Measurements from ENCODE around the gene PHLDB3. TPM values are rescaled to one million over a fixed set of nuclear protein-coding genes. Genes with fewer than 3 reads are reported as not detected.
"Not testable (repeated sequence)": the region's sequence is repeated elsewhere in the genome, so short reads cannot be mapped to it uniquely, and the experiment has no call there.

The PHLDB3 gene
- total RNA-seq, 4 donors from 2014 or later = 1.5 to 9.6 (median 6.7) TPM

- Histone ChIP-seq H3K27ac (no peak overlapping the region), H3K27me3 (no peaks in the 10 kb centered on the region), H3K4me1 (peaks cover 0 to under 1% of the 10 kb centered on the region in 2 donors), H3K36me3 (no peaks in the 10 kb centered on the region), H3K9me3 (no peaks in the 10 kb centered on the region), H3K4me3 (no peak overlapping the region)
- peak; percentile 66 for ATAC-seq
- in situ Hi-C loops (cut with MboI; ENCODE audit: low sequenced_read_pairs in 4 of 4) = loop anchor here (5.0 kb wide), 1 partner anchor 72 kb away; no protein-coding TSS in a partner anchor
- peak; percentile 36 to 56 for DNase-seq
- intact Hi-C loops (cut with DNase I; ENCODE audit: low total_unique reads) = loop anchor here (1.0 kb wide), 1 partner anchor 72 kb away; no protein-coding TSS in a partner anchor
- TF ChIP-seq POLR2A (IDR thresholded peaks at IDR 0.05) = no peak
- peak; percentile 73 to 87 (median 85) for TF ChIP-seq CTCF (IDR thresholded peaks at IDR 0.05 in 4 of 5, conservative IDR thresholded peaks at IDR 0.05 in 1 of 5)
These were observed 15.0 kb upstream of the PHLDB3 start for GRCh38 chr19:43519436-43520088.

- no peak for DNase-seq
- no peak for ATAC-seq
- H3K9me3 ChIP-seq = no peaks in the 10 kb centered on the region
- TF ChIP-seq POLR2A (IDR thresholded peaks at IDR 0.05) (no peak), CTCF (IDR thresholded peaks at IDR 0.05 in 4 of 5, conservative IDR thresholded peaks at IDR 0.05 in 1 of 5) (no peak)
- intact Hi-C loops (cut with DNase I; ENCODE audit: low total_unique reads) (no loop called here), in situ Hi-C loops (cut with MboI; ENCODE audit: low sequenced_read_pairs in 4 of 4) (no loop called here)
- H3K4me1 ChIP-seq = no peaks in the 10 kb centered on the region
- no peaks in the 10 kb centered on the region for H3K27me3 ChIP-seq
- H3K36me3 ChIP-seq = no peaks in the 10 kb centered on the region
- no peak overlapping the region for H3K27ac ChIP-seq
- no peak overlapping the region for H3K4me3 ChIP-seq
These were observed 13.5 kb upstream of the PHLDB3 start for GRCh38 chr19:43518051-43518450.

GRCh38 chr19:43512399-43512798 is 7.9 kb upstream of the PHLDB3 start:
- in situ Hi-C loops (cut with MboI; ENCODE audit: low sequenced_read_pairs in 4 of 4); H3K9me3 ChIP-seq; DNase-seq; H3K27me3 ChIP-seq; ATAC-seq; intact Hi-C loops (cut with DNase I; ENCODE audit: low total_unique reads); H3K27ac ChIP-seq; H3K4me3 ChIP-seq; H3K4me1 ChIP-seq: not testable (repeated sequence)
- peaks cover 0 to 12% of the 10 kb centered on the region in 2 donors for H3K36me3 ChIP-seq

- intact Hi-C loops (cut with DNase I; ENCODE audit: low total_unique reads) (no loop called here), in situ Hi-C loops (cut with MboI; ENCODE audit: low sequenced_read_pairs in 4 of 4) (no loop called here)
- Histone ChIP-seq H3K27ac (no peak overlapping the region), H3K9me3 (no peaks in the 10 kb centered on the region), H3K4me3 (no peak overlapping the region), H3K36me3 (peaks cover 0 to 12% of the 10 kb centered on the region in 2 donors), H3K27me3 (no peaks in the 10 kb centered on the region), H3K4me1 (no peaks in the 10 kb centered on the region)
- DNase-seq (no peak), ATAC-seq (no peak)
- TF ChIP-seq POLR2A (IDR thresholded peaks at IDR 0.05) (no peak), CTCF (IDR thresholded peaks at IDR 0.05 in 4 of 5, conservative IDR thresholded peaks at IDR 0.05 in 1 of 5) (no peak)
These were observed 6.8 kb upstream of the PHLDB3 start for GRCh38 chr19:43511324-43511723.

- no peak overlapping the region for H3K4me3 ChIP-seq
- H3K27me3 ChIP-seq = no peaks in the 10 kb centered on the region
- no peaks in the 10 kb centered on the region for H3K4me1 ChIP-seq
- no peak for DNase-seq
- in situ Hi-C loops (cut with MboI; ENCODE audit: low sequenced_read_pairs in 4 of 4) = no loop called here
- ATAC-seq = no peak
- peaks cover 0 to 12% of the 10 kb centered on the region in 2 donors for H3K36me3 ChIP-seq
- intact Hi-C loops (cut with DNase I; ENCODE audit: low total_unique reads) = no loop called here
- TF ChIP-seq POLR2A (IDR thresholded peaks at IDR 0.05) = no peak
- TF ChIP-seq CTCF (IDR thresholded peaks at IDR 0.05 in 4 of 5, conservative IDR thresholded peaks at IDR 0.05 in 1 of 5) = no peak
- no peak overlapping the region for H3K27ac ChIP-seq
- H3K9me3 ChIP-seq = no peaks in the 10 kb centered on the region
These were observed 6.2 kb upstream of the PHLDB3 start for GRCh38 chr19:43510713-43511112.

All from gastrocnemius medialis (tissue), 4 donors.